CMK (cell line): ENCODE measurements around the gene BANP.
"Not testable (repeated sequence)": the region's sequence is repeated elsewhere in the genome, so short reads cannot be mapped to it uniquely, and the experiment has no call there.

Source experiments
- DNase-seq: peaks from one replicate; pipeline ENCODE4 v3.0.0-alpha.2; 2010; ENCODE audit warnings: low read depth

BANP gene

DNA sequence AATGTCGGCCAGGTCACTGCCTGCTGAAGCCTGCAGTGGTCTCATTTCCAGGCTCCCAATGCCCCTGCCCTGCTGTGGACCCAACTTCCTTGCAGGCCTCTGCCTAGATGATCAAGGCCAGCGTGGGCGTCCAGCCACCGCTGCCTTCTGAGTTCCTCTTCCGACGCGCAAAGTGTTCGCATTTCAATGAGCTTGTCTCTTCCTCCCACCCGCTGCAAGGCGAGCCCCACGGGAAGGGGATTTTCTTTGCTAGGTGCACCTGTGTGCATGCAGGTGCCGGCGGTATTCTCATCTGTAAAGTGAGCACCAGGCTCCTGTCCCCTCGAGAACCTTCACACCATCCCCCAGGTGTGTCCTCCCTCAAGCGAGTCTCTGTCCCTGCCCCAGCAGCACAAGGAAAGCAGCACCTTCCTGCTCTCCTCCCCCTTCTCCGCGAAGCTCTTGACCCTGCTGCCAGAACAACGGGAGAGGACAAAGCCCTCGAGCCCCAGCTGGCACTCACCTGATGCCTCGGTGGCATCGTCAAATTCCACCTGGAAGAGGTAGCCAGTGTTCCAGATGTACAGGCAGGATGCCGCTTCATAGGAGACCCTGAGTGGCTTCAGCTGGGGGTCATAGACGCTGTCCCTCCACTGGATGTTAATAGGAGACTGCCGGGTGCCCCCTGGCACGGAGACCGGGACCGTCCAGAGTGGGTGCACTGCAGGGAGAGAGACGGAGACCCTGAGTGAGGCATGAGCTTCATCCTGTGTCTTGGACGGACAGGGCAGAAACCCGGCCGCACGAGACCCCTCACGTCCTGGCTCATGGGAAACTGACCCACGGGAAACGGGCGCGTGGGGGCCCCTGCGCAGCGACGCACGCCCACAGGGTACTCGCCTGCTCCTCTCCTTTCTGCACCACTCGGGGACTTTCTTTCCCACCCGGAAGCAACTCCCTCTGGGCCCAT, 24.7 kb upstream of the BANP start:
- no peak for DNase-seq

DNA sequence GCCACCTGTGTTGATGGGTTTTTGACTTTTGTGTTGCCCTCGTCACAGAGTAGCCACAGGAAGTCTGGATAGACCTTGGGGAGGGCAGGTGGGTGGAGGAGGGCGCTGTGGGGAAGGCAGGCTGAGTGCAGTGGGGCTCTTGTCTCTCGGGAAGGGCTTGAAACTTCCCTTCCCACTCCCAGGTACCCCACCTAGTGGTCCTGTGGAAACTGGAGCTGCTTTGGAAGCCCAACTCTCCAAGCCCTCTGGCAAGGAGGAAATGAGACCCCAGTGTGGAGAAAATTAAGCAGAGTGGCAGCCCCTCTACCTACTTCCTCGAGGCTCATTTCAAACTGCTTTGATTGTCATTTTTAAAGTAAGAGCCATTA, 24.1 kb upstream of the BANP start:
- no peak for DNase-seq

DNA sequence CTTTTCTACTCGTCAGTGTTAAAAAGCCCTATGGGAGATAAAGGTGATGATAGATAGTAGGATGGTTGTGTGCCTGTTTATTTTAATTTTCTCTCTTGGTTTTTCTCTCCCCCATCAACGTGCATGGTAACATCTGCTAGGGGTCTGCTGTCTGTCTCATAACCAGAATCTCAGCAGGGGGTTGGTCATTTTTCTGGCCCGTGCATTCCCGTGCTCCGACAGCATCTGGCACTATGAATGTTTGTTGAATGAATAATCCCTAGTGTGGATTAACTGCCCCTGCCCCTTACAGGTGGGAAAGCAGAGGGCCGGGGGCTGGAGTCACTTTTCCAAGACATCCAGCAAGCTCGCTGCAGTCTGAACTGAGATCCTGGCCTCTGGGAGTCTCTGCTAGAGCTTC, 21.2 kb upstream of the BANP start:
- no peak for DNase-seq

DNA sequence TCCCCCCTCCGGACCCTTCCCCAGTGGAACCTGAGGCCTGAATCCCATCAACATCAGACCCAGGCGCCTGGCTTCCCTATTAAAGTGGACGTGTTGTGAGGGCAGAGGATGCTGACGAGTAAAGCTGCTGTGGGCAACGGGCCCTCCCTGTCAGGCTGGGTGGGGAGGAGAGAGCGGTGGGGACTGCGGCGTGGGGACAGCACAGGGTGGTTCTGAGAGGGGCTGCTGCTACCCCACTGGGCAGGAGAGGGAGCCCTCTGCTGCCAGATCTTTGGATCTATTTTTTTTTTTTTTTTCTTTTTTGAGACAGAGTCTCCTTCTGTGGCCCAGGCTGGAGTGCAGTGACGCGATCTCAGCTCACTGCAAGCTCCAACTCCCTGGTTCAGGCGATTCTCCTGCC, 20.8 kb upstream of the BANP start:
- DNase-seq, result no peak

DNA sequence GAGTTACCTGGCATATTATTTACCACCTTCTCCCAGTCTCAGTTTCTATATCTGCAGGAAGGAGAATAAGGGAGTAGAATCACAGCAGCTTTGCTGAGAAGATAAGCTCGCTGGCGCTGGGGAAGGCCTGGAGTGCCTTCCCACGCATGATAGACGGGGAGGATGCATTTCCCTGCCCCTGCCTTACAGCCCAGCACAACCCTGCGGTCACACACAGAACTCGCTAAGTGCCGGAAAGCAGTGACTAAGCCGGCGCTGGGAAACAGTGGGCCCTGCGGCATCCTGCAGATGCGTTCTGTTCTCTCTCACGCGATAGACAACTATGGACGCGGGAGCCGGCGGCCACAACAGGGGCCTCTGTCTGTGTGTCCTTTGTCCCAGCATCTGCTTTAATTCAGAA, 19.7 kb upstream of the BANP start:
- DNase-seq, result peak; percentile 71

DNA sequence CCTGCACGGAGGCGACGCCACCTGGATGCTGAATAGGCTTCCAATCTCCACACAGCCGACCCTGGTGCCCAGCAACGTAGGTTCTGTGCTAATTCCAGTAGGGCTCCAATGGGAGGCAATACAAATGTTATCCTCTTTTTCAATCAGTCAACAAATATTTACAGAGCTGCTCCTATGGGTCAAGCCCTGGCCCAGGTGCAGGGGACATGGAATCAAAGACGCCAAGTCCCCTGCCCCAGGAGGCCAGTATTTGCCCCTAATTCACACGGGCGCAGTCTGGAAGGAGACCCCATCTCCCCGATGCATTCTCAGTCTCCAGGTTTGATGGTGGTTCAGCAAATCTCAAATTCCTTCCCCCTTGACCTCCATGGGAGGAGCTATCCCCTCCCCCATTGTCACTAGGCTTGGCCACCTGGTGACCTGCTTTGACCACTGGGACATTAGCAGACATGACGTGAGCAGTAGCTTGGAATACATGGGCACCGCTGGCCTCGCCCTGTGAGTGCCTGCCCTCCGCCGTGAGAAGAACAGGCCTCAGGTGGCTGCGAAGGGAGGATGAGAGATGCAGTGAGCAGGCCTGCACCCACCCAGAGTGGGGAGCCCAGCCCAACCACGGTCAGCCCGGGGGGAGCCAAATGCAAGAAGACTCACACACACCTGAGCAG, 18.6 kb upstream of the BANP start:
- not testable (repeated sequence) for DNase-seq

DNA sequence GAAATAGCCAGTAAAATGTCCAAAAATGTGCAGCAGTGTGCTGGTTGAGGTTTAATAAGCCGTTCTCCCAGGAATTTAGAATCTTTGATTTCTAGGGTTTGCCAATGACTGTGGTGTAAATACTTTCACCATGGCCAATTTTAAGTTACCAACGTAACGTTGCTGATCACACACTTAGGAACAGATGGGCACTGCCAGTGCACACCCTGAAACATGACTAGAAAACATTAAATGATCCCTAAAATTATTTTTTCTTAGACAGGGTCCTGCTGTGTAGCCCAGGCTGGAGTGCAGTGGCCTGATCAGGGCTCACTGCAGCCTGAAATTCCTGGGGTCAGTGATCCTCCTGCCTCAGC, 18.1 kb upstream of the BANP start:
- DNase-seq, result no peak

DNA sequence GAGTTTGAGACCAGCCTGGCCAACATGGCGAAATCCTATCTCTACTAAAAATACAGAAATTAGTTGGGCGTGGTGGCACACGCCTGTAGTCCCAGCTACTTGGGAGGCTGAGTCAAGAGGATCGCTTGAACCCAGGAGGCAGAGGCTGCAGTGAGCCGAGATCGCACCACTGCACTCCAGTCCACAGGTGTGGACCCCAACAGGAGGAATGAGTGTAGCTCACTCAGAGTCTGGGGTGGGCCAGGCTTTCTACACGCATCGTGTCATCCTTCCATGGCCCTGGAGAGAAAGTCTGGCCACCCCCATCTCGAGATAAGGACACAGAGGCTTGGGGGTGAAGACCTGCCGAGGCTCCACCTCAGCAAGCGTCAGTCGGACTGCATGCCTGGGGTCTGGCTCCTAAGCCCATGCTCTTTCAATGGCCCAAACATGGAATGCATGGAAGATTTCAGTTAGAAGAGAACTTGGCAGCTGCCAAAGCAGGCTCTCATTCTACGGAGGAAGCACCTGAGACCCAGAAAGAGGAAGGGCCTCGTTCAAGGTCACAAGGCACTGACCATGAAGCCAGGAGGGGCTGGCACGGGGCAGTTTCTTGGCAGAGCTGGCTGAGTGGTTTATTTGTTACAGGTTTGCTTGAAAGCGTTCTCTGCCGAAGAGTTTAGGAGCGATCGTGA, 16.3 kb upstream of the BANP start:
- not testable (repeated sequence) for DNase-seq

DNA sequence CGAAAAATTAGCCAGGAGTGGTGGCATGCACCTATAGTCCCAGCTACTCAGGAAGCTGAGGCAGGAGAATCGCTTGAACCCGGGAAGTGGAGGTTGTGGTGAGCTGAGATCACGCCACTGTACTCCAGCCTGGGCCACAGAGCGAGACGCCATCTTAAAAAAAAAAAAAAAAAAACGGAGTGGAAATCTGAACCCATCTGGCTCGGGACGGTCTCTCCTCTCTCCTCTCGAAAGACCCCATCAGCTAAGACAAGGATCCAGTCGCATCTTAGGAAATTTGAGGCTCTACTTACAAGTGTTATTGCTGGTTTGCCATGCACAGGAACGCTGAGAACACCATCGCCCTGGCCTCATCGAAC, 15.2 kb upstream of the BANP start:
- not testable (repeated sequence) for DNase-seq

DNA sequence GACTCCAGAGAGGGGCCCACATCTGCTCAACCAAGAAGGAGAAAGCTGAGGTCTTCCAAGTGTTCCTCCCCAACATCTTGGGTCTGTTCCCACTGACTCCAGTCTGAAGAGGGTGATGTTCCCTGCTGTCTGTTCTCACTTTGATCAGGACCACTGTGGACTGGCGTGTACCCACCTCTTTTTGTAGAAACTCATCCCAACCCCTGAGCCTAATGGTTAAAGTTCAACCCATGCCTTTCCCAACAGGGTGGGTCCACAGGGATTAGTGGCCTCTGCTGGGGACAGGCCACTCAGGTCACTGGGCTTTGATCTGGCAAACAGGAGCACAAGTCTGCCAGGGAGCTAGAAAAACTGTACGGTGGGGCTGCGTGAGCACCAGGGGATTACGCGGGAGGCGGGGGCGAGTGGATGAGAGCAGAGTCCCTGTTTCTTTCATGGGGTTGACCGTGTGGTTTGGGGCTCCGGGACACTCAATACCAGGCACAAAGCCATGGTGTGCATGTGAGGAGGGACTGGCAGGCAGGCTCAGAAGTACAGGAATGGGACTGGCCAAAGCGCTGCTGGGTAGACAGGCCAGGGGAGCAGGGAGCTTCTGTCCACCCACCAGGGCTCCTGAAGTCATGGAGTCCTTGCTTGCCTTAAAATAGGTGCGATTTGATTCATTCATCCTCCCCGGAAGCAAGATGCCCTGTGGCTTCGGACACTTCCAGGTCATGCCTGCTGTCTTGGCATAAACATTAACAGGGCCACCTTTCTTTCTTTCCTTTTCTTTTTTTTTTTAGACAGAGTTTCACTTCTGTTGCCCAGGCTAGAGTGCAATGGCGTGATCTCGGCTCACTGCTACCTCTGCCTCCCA, 14.6 kb upstream of the BANP start, which contains the start of gene CA5A:
CA5A (minus strand) TSS at position 155 of the 856 bp plus-strand sequence; CDS start at position 76, 79 bp downstream.
- DNase-seq, result no peak

DNA sequence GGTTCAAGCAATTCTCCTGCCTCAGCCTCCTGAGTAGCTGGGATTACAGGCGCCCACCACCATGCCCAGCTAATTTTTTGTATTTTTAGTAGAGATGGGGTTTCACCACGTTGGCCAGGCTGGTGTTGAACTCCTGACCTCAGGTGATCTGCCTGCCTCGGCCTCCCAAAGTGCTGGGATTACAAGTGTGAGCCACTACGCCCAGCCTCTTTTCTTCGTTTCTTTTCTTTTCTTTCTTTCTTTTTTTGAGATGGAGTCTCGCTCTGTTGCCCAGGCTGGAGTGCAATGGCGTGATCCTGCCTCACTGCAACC, 14.0 kb upstream of the BANP start:
- not testable (repeated sequence) for DNase-seq

DNA sequence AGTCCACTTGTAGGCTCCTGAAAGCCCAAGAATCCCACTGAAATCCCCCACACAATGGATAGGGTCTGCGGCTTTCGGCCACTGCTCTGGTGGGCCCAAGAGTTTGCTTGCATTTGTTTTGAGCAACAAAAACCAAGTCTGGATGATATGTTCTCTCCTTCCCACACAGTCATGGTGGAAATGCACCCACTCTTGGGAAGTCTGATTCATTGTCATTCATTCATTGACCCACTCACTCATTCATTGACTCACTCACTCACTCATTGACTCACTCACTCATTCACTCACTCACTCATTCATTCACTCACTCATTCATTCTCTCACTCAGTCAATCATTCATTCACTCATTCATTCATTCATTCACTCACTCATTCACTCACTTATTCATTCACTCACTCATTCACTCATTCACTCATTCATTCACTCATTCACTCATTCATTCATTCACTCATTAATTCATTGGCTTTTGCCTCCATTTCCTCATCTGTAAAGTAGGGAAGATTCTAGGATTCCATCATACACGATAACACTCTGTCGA, 12.8 kb upstream of the BANP start:
- DNase-seq, result no peak

DNA sequence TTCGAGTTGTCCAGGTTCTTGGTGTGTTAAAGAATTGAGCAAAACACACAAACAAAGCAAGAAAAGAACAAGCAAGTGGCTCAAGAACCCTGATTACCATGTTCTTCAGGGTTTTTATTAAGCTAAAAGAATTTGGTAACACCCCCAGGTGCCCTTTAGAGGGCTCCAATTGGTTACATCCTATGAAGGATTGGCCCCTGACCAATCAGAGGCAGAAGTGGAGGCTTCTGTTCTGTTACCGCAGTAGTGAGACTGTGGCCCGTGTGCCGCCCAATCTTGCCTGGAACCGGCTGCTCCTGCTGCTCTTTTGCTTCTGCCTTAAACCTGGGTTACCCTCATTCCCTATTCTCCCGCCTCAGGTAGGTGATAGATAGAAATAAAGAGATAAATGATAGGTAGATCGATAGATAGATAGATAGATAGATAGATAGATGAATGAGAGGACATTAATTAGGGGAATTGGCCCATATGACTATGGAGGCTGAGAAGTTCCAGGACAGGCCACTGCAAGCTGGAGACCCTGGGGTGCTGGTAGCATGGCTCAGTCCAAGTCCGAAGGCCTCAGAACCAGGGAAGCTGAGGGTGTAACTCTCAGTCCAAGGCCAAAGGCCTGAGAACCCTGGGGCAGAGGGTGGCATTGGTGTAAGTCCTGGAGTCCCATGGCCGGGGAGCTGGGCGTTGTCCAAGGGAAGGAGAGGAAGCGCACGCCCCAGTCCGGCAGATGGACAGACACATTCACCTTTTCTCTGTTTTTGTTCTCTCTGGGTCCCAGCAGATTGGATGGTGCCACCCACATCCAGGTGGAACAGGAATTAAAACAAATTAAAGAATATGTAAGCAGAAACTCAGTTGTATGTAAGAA, 11.4 kb upstream of the BANP start:
- DNase-seq, result no peak

DNA sequence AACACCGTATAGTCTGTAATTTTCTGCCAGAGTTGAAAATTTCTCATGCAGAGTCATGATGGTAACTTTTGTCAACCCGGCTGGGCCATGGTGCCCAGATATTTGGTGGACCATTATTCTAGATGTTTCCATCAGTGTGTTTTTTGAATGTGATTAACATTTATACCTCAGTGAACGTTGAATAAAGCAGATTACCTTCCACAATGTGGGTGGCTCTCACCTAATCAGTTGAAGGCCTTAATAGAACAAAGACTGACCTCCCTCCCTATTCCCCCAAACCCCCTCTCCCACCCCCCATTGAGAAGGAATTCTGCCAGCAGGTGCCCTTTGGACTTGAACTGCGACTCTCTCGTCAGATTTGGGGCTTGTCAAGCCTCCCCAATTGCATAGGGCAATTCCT, 8.6 kb upstream of the BANP start:
- no peak for DNase-seq

DNA sequence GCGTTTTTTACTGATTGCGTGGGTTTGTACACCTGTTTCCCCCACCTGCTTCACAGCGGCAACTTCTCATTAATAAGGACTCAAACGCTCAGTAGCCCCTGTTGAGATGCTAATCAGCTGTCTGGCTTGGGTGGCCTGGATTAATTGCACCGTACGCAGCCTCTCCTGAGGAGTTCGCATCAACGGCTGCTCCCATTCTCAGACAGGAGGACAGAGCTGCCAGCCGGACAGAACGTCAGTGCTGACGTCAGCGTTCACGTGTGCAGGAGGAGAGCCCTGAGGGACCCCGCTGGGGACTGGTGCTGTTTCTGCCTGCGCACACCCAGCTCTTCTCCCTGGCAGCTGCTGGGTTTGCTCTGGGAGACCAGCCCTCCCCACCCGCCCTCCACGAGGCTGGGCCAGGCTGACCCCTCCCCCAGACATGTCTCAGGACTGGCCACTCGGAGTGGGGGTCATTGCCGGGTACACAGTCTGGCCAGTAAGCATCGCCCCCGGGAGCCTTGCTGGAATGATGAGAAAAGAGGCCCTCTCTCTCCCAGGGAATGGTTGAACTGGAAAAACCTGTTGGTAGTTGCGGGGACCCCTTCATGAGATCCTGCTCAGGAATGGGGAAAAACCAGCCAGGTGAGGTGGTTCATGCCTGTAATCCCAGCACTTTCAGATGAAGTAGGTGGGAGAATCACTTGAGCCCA, 5.7 kb upstream of the BANP start:
- DNase-seq, result no peak

DNA sequence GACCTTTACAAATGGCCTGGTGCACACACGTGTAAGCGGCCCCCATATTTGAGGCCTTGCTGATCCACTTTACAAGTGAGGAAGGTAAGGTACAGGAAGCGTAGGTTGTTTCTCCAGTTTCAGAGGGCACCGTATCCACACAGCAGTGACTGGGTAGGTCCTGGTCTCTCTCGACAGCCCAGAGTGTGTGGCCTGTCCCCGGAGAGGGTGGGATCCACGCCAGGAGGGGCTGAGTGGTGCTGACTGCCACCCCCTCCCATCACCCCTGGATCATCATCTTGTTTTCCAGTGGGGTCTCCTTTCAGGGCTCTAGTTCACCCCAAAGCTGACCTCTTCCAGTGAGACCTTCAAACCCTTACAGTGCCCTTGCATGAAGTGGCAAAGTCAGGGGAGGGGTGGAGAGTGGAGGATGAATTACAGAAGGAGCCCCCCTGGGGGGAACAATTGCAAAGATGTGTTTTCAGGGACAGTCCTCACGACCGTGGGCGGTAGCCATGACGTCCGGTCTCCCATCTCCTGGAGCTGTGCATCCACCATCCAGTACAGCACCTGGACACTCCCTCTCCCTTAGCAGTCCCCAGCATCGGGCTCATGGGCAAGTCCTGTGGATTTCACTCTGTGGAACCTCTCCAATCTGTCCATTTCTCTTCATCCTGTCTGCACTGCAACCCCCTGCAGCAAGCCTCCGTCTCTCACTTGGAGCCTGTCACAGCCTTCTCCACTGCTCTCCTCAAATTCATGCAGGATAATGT, 4.5 kb upstream of the BANP start:
- DNase-seq, result no peak

DNA sequence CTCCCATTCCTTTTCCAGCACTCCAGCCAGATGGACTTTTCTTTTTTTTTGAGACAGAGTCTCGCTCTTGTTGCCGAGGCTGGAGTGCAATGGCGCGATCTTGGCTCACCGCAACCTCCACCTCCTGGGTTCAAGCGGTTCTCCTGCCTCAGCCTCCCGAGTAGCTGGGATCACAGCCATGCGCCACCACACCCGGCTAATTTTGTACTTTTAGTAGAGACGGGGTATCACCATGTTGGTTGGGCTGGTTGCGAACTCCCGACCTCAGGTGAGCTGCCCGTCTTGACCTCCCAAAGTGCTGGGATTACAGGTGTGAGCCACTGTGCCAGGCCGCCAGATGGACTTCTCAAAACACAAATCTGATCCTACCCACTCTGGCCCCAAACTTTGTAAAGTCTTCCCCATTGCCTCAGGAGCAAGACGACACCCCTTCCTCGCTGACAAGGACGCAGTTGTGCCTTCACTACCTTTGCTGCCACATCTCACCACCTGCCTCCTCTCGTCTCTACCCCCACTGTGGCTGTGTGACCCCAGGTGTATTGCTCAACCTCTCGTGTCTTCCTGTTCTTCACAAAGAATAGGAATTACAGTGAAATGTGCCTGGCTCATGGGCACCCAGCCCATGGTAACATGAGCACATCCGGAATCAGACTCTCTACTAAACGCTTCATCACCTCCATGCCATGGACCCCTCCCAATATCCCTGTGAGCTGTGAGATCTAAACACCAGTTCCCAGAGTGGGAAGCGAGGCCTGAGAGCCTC, 3.7 kb upstream of the BANP start:
- no peak for DNase-seq

DNA sequence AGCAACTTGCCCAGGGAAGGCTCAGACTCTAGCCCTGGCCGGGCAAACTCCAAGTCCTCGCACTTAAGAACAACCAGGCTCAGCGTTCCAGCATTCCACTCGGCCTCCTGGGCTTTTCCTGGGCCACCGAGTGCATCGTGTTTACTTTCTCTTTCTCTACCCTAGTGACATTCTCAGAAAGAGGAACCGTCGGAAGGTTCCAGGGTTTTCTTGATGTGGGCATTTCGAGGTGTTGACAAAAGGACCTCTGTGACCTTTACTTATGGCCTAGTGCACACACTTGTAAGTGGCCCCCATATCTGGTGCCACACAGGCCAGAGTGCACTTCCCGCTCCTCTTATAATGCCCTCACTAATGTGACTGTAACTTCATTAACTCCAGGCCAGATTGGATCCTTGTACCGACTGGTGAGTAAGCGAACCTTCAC, 3.1 kb upstream of the BANP start:
- no peak for DNase-seq

DNA sequence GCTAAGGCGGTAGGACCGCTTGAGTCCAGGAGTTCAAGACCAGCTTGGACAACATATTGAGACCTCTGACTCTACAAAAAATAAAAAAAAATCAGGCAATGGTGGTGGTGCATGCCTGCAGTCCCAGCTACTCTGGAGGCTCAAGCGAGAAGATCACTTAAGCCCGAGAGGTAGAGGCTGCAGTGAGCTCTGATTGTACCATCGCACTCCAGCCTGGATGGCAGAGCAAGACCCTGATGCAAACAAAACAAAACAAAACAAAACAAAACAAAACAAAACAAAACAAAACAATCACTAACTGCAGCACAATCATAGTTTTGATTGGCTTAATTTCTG, 2.5 kb upstream of the BANP start:
- no peak for DNase-seq
